ENCODE measurements around the gene BUB1.
"Not testable (repeated sequence)": the region's sequence is repeated elsewhere in the genome, so short reads cannot be mapped to it uniquely, and the experiment has no call there.

The BUB1 gene

DNA sequence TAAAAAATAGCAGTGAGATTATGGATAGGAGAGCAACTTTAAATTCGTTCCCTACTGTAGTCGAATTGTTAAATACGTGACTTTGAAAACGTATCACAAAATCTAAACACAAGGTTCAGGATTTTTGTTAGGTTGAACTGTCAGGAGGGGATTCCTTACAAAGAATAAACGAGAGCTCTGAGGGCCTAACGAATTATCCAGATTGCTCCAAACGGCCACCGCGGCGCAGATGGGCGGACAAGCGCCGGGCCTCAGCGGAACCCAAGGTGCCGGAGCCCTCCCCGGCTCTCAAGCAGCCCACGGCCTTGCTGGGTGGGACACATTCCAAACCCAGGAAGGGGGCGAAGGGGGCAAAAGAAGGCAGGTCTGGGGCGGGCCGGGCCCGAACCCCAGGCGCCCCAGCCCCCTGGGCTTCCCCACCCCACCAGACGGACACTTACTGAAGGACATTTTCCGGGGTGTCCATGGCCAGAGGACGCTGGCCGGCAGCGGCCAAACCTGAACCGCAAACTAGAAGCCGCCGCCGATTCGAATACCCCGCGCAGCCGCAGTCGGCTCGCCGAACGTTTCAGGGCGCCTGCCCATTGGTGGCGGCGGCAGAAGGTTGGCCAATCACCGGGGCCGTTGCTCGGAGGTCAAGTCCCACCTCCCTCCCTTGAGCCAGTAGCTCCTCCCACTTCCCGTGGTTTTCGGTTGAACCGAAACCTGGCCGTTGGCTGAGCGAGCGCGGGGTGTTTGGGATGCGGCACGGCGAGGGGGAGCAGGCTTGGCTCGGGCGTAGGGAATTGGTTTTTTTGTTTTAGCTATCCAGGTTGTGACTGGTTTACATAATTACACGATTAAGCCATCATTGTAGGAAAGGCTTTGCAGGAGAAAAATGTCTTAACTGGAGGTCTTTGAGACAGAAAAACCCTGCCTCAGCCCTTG, at the start of gene BUB1:
Gene BUB1 (minus strand): TSS at position 534 of the 927 bp plus-strand sequence. CDS start 68 bp downstream, at position 466.
- peak; percentile 85 for DNase-seq

DNA sequence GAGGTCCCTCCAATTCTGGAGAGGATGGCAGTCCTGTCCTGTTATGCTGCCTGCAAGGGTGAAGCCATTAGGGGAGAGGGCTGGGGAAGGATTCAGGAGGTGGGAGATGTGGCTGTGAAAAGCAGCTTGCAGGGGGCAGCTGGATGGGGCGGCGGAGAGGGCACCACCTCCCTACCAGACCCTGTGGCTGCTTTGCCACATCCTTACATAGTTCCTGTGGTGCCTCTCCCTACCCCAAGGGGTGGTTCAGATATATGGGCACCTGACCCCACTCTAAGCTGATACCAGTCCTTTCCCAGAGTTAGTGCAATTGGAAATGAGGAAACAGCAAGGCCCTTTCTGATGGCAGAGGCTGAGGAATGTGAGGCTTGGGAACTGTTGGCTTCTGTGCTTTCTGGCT, 48.4 kb upstream of the BUB1 start:
- no peak for DNase-seq

DNA sequence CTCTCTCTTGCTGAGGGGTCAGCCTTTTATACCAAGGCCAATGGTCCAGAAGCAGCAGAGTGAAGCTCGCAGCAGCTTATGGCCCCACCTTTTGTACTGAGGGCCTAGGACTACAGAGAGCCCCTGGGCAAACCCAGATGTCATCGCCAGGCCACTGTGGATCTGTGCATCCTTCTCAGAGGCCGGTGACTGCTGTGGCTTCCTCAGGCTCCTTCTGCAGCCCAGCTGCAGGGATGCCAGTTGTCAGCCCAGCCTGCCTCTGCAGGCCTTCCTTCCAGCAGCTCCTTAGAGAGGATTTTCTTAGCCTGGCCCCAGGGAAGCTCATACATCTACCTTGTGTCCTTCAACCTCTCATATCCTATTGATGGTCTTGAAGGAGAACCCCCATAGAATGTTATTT, 48.0 kb upstream of the BUB1 start:
- DNase-seq = no peak

DNA sequence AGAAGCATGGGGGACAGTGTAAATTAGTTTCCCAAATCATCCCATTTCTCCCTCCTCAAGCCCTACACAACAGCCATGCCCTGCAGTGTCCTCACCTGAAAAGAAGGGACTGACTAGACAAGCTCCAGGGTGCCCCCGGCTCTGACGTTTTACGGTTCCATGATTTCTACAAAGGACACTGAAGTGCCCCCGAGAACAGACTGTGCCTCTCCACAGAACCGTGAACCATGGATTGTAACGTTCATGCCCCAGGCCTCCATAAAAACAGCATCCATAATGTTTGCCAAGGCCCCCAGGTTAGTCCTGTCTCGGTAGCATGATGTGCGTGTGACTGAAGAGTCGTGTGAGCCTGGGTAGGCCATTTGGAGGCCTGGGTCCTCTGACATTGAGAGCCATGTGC, 47.5 kb upstream of the BUB1 start:
- DNase-seq = no peak

DNA sequence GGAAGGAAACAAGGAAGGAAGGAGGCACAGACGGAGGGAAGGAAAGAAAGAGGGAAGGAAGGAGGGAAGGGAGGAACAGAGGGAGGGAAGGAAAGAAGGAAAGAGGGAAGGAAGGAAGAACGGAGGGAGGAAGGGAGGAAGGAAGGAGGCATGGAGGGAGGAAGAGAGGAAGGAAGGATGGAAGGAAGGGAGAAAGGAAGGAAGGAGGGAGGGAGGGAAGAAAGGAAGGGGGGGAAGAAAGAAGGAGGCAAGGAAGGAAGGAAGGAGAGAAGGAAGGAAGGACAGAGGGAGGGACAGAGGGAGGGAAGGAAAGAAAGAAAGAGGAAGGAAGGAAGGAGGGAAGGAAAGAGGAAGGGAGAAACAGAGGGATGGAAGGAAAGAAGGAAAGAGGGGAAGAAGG, 47.0 kb upstream of the BUB1 start:
- no peak for DNase-seq

DNA sequence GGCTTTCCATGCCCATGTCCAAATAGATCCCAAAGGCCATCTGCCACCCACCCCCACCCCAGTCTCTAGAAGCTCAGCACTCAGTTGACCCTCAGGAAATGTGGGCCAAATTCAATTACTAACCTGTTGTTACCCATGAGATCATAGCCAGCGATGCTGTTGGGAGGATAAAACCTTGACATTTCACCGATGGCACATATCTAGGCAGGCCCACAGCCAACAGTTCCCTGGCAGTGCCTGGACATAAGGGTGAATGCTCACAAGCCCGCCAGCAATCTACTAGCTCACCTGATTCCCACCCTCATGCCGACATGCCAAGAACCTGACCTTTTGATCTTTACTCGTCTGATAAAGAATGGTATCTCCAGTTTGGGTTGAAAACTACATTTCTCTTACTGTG, 42.7 kb upstream of the BUB1 start:
- DNase-seq = no peak

DNA sequence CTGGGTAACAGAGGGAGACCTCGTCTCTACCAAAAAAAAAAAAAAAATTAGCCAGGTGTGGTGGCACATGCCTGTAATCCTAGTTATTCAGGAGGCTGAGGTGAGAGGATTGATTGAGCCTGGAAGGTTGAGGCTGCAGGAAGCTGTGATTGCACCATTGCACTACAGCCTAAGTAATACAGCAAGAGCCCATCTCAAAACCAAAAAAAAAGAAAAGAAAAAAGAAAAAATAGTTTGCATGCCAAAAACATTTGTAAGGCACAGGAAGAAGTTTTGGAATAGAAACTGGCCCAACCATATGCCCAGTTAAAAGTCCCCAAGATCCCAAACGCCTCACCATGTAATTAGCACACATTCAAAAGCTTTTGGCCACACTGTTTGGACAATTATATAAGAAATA, 41.1 kb upstream of the BUB1 start:
- no peak for DNase-seq

DNA sequence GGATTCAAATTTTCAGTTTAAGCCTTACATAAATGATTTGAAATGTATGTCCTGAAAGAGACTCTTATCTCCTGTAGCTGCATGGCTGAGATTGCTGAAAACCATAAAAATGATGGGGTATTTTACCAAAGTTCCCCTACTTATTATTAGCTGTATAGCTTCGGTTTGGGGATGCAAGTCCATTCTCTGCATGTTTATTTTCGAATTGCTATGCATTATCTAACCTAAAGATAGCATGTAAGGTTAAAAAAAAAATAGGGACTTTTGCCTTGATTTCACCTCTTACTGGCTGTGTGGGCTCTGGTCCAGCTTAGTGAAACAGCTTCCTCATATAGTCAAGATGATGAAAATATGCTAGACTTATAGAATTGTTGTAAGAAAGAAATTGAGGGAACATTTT, 40.5 kb upstream of the BUB1 start:
- no peak for DNase-seq

DNA sequence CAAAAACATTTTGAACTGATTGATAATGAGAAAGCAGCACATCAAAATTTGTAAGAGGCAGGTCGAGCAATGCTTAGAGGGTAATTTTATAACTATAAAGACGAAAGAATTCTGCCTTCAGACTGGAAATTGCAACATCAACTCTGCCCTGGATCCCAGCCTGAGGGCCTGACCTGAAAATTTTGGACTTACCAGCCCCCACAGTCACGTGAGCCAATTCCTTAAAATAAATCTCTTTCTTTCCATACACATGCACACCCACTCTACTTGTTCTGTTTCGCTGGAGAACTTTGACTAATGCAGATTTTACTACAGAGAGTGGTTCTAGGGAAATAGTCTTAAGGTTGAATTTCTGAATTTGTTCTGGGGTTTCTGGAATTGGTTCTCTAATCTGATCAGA, 39.9 kb upstream of the BUB1 start:
- DNase-seq = no peak

DNA sequence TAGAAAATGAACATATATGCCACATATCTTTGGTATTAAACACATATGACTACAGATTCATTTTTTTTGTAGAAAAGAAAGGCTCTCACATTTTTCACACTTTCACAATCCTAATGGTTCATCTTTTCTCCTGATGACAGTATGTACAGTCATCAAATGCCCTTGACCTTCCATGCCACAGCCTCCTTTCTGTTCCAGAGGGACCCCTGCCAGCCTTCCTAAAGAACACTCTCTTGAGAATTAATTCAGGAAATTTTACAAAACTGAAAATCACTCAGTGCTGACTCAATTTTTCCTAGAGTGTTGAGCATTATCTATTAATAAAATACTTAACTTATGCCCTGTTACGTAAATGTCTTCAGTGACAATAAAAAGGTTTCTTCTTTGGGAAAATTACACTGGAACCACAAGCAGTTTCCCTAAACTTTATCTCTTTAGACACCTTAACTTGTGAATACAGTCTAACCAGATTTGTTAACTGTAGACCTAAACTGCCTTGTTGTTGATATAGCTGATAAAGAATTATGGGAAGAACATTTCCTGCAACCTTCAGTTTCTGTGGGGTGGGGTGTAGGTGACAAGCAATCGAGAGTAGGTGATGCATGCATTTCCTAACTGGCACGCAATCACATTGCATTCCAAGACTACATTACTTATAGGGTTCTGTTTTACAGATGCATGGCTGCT, 39.2 kb upstream of the BUB1 start:
- DNase-seq = no peak

DNA sequence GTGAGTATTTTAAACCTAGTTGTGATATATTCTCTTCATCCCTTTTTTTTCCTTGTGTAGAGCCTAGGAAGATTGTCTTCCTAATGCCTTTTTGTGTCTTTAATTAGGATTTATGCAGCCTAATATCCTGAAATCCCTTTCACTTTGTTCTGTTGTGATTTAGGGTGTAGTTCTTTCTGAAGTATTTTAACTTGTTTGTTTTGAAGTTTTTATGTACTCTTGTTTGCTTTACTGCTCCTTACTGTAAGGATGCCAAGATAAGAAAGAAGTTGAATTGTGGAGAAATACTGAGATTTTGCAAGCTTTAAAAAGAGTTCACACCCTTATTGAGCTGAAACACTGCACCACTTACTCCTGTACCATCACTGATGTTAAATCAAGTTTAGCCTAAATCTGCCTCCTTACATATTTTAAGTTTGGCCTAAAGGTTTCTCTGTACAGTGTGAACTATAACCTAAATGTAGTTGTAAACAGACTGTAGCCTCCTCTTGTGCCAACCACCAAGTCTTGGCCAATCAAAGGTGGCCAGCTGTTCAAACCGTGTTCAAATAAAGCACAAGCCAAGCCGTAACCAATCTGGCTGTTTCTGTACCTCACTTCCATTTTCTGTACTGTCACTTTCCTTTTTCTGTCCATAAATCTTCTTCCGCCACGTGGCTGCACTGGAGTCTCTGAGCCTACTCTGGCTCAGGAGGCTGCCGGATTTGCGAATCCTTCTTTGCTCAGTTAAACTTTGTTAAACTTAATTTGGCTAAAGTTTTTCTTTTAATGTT, 36.8 kb upstream of the BUB1 start:
- DNase-seq = no peak

DNA sequence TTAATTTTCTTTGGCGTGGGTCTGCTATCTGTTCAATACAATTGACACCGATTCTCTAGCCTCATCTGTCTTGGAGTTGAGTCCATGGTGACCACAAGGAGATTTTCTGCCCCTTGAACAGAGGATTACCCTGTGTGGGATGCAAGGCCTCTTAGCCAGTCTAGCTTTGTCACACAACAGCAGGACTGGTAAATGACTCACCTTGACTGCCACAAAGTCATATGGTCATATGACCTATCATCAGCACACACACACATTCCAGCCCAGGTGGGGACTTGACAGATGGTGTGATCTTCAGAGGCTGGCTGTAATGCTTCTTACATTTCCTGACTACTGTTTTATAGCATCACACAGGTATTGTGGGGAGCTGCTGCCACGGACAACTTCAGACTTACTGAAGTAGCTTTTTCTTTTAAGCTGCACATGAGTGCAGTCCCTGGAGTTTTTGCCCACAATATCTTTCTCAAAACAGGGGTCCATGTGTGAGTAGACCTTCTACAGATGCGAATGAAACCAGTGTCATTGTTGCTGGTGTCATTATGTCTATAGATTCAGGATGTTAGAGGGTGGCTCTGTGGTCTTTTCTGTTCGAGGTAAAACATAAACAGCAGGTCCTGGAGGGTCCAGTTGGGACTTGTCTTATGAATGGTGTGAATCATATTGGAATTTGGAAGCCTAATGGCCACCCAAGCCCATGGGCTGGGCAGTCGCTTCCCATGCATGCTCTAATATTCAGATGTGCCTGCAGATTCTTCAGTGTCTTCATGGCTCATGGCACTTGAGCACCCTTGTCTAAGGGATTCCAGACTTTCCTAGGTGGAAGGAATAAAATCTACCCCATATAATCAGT, 35.9 kb upstream of the BUB1 start:
- DNase-seq = no peak

DNA sequence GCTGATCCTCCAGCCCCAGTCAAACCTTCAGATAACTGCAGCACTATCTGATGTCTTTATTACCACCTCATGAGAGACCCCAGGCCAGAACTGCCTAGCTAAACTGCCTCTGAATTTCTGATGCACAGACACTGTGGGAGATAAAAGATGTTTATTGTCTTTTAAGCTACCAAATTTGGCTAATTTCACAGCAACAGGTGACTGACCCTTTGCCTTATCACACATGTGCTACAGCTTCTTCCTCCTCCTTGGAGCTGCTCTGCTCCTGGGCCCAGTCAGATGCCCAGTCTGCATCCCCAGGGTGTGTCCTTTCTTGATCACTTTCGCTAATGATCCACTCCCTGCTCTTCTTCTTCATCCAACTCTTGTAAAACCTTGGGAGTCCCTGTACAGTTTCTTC, 34.9 kb upstream of the BUB1 start:
- DNase-seq = no peak

DNA sequence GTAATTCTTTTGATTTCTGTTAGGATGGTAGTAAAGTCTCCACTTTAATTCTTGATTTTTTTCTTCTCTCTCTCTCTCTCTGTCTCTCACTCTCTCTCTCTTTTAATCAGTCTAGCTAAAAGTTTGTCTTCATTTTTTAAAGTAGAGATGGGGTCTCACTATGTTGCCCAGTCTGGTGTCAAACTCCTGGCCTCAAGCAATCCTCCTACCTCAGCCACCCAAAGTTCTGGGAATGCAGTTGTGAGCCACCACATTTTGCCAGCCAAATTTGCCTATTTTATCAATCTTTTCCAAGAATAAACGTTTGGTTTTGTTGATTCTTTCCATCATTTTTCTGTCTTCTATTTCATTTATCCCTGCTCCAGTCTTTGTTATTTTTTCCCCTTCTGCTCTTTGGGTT, 30.6 kb upstream of the BUB1 start:
- no peak for DNase-seq

DNA sequence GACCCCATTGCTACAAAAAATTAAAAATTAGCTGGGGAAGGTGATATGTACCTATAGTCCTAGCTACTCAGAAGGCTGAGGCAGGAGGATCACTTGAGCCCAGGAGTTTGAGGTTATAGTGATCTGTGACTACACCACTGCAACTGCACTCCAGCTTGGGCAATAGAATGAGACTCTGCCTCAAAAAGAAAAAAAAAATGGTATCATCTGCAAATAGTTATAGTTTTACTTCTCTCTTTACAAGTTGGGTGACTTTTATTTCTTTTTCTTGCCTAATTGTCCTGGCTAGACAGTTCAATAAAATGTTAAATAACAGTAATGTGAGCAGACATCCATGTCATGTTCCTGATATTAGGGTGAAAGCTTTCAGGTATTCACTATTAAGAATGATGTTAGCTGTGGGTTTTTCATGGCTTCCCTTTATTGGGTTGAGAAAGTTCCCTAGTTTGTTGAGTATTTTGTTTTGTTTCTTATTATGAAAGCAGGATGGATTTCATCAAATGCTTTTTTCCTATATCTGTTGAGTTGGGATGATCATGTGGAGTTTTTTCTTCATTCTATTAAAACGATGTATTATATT, 29.6 kb upstream of the BUB1 start:
- DNase-seq = no peak

DNA sequence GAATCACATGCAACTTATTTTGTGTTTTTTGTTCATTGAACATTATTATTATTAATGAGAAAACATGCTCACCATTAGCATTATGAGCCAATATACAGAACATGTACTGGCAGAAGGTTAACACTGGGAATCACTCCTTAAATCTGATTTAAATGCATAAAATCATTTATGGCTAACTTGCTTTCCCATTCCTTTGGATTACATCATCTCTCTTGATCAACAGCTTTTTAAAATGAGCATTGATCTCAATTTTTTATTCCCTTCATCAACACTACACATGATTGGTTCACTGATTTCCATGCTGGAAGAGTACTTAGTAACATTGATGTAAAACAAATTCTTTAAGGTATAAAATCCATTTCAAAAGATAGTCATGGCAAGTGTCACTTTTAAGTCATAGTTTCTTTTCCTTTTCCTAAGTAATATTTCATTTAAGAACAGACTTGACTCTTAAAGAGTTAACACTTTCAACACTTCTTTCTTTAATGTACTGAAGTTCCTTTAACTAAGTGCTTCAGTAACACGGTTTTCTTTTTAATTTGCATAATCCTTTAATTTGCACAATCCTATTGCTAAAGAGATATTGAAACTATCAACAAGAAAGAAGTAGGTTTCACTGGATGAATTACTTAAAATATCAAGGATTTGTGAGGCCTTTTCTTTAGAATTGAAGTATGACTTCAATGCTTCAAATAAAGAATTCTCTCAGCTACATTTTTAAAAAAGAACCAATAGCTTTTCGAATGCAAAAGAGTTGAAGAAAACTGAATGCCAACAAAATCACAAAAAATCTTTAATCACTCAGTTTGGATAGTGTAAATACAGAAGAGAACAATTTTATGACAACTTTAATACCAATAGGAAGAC, 24.9 kb upstream of the BUB1 start:
- DNase-seq = no peak

DNA sequence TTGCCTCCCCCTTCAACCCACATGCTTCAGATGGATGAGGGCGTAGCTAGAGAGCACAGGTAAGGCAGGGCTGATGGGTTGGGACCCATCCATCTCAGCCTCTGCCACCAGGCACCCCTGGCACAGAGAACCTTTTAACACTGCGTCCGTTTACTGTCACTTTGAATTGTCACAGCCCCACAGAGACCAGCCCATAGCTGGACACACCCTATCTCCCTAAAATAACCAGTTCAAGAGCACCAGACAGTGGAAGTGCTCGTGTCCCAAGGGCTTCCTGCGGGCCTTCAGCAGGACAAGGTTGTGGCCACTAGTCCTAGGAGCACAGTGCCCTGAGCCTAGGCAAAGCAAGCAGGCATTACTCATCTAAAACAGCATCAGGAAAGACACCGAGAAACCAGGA, 20.4 kb upstream of the BUB1 start:
- not testable (repeated sequence) for DNase-seq

DNA sequence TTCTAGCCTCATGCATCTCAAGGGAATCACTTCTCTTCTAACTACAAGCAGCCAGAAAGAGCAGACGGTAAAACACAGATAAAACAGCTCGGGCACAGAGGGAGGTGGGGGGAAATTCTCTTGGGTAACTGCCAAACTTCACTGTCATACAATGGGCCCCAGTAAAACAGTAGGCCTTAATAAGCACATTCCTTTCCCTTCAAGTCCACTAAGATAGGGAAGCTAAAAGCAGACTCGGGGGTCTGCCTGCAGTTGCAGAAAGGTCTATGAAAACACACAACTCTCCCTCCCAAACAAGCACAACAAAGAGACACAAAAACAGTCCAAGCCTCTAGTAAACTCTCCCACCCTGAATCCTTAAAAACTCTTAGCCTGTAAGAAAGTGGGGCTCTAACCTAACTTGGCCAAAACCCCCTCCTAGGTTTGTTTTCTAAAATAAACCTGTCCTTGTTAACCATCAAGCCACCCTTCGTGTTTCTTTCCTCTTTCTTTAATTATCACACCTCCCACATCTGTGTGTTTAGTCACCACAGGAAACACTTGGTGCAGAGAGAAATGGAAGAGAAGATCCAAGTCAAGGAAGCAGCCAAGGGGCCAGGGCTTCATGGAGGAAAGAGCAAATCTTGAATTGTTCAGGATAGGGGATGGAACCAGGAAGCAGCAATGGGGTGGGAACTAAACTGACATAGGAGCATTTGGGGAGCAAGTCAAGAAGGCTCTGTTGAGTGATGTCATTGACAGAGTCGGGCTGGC, 17.5 kb upstream of the BUB1 start:
- not testable (repeated sequence) for DNase-seq

DNA sequence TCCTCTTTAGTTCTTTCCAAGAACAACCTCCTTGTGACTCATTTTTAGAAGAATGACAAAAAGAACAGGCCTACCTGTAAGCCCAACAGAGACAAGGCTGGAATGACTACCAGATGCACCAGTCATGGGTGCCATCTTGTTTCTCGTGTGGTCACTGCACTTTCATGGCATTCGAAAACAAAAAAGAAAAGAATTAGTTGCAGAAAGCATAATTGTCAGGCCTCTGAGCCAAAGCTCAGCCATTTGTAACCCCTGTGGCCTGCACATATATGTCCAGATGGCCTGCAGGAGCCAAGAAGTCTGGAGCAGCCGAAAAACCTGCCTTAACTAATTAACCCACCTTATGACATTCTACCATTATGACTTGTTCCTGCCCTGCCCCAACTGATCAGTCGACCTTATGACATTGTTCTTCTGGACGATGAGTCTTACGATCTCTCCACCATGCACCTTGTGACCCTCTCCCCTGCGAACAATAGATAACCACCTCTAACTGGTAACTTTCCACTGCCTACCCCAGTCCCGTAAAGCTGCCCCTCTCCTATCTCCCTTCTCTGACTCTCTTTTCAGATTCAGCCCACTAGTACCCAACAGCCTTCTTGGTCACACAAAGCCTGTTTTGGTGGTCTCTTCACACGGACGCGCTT, 13.9 kb upstream of the BUB1 start:
- no peak for DNase-seq
